Hematopoietic multipotent progenitor cell treated with erythropoietin and hydrocortisone succinate and interleukin-3 and kit ligand, for 4 days (in vitro differentiated cells): ENCODE measurements around the gene TTC6.
"Not testable (repeated sequence)": the region's sequence is repeated elsewhere in the genome, so short reads cannot be mapped to it uniquely, and the experiment has no call there.

Experiments used
- DNase-seq: peaks from one replicate; pipeline ENCODE4 v3.0.0-alpha.2; 2015

Gene TTC6

GRCh38 chr14:37594971-37595808, at the start of gene TTC6, which contains the start of gene FOXA1:
TTC6 (plus strand) TSS chr14:37595629; CDS start chr14:37622065, 26,436 bp downstream.
FOXA1 (minus strand) TSS chr14:37595249; CDS start chr14:37594972, 277 bp downstream.
- DNase-seq: peak; percentile 51

GRCh38 chr14:37546621-37547447, 48.6 kb upstream of the TTC6 start:
- DNase-seq: no peak

GRCh38 chr14:37550511-37550910, 44.9 kb upstream of the TTC6 start:
- no peak for DNase-seq

- DNase-seq: no peak
Measured at GRCh38 chr14:37551119-37551518, 44.3 kb upstream of the TTC6 start.

- no peak for DNase-seq
Measured at GRCh38 chr14:37553935-37554550, 41.4 kb upstream of the TTC6 start.

GRCh38 chr14:37555596-37555995, 39.8 kb upstream of the TTC6 start:
- DNase-seq: not testable (repeated sequence)

GRCh38 chr14:37558740-37559139, 36.7 kb upstream of the TTC6 start:
- no peak for DNase-seq

GRCh38 chr14:37559386-37559785, 36.0 kb upstream of the TTC6 start:
- DNase-seq: no peak

- no peak for DNase-seq
Measured at GRCh38 chr14:37563189-37563588, 32.2 kb upstream of the TTC6 start.

- no peak for DNase-seq
Measured at GRCh38 chr14:37565550-37565949, 29.9 kb upstream of the TTC6 start.

- DNase-seq: no peak
Measured at GRCh38 chr14:37566811-37567371, 28.5 kb upstream of the TTC6 start.

GRCh38 chr14:37569729-37570128, 25.7 kb upstream of the TTC6 start:
- no peak for DNase-seq

- DNase-seq: no peak
Measured at GRCh38 chr14:37571391-37571790, 24.0 kb upstream of the TTC6 start.

- no peak for DNase-seq
Measured at GRCh38 chr14:37573356-37573755, 22.1 kb upstream of the TTC6 start.

GRCh38 chr14:37579274-37579673, 16.2 kb upstream of the TTC6 start:
- DNase-seq: no peak

GRCh38 chr14:37580146-37580545, 15.3 kb upstream of the TTC6 start:
- no peak for DNase-seq

GRCh38 chr14:37583358-37584210, 11.8 kb upstream of the TTC6 start:
- no peak for DNase-seq

- DNase-seq: no peak
Measured at GRCh38 chr14:37584211-37585100, 11.0 kb upstream of the TTC6 start.

- no peak for DNase-seq
Measured at GRCh38 chr14:37585101-37585511, 10.3 kb upstream of the TTC6 start.

GRCh38 chr14:37585971-37586796, 9.2 kb upstream of the TTC6 start:
- DNase-seq: no peak
